Measurements from ENCODE around the gene BNC2.
A peak's percentile ranks its signal among the peaks of the same experiment; 100 is the strongest.

DNA sequence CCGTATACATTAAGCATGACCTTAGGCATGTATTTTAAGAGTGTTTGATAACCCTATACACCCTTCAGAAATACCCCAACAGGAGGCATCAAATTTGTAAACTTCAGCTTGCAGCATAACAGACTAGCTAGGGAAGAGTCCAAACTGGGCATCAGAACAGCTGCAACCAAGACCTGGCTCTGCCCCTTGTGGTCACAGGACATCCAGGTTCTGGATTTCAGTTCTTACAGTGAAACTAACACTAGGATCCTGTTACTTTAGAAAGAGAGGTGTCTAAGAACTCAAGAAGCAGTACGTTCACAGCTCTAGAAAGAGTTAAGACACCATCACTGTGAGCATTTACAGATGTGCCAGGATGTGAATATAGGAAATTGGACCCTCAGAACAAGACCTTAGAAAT lies 229.8 kb downstream of the BNC2 start:
- TF ChIP-seq, protein P1, sequence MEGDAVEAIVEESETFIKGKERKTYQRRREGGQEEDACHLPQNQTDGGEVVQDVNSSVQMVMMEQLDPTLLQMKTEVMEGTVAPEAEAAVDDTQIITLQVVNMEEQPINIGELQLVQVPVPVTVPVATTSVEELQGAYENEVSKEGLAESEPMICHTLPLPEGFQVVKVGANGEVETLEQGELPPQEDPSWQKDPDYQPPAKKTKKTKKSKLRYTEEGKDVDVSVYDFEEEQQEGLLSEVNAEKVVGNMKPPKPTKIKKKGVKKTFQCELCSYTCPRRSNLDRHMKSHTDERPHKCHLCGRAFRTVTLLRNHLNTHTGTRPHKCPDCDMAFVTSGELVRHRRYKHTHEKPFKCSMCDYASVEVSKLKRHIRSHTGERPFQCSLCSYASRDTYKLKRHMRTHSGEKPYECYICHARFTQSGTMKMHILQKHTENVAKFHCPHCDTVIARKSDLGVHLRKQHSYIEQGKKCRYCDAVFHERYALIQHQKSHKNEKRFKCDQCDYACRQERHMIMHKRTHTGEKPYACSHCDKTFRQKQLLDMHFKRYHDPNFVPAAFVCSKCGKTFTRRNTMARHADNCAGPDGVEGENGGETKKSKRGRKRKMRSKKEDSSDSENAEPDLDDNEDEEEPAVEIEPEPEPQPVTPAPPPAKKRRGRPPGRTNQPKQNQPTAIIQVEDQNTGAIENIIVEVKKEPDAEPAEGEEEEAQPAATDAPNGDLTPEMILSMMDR (IDR thresholded peaks at IDR 0.05) = peak in 1 of 4 donors; percentile 29
- TF ChIP-seq POLR2A (IDR thresholded peaks at IDR 0.05) = no peak

Measured in right lobe of liver (tissue), 4 donors.